A673 (cell line): ENCODE data around the gene TMEM178B. TPM values are rescaled to one million over a fixed set of nuclear protein-coding genes. Genes with fewer than 3 reads are reported as not detected.

Experiments
- BruUV-seq: library from RNA; stranded (reverse); fragments of 400-500 nt; replicated peaks from 2 replicates; lab custom pipeline; 2021; lab: Mats Ljungman, UMichigan
- CTCF ChIA-PET: fragments of 300-600 bp; sonication (Branson Sonifier 250); formaldehyde crosslinking; loops from one replicate; lab custom pipeline; 2022; ENCODE audit warnings: antibody characterized with exemption; lab: Charles Lee
- POLR2A ChIA-PET: fragments of 300-600 bp; sonication (Branson Sonifier 250); formaldehyde crosslinking; loops from one replicate; lab custom pipeline; 2022; ENCODE audit warnings: antibody characterized with exemption; ENCODE audit not compliant: low non-redundant PET; lab: Charles Lee
- DNase-seq: peaks from one replicate; pipeline ENCODE4 v3.0.0-alpha.2; 2015; ENCODE audit warnings: low spot score
- H3K27ac ChIP-seq: fragments of 200-600 bp; sonication (generic); 2 replicates; pipeline ENCODE4 v1.5.1; 2016; ENCODE audit warnings: mixed run types, low read depth, mild to moderate bottlenecking, mixed read lengths, antibody characterized with exemption, low read length; ENCODE audit not compliant: poor library complexity, severe bottlenecking
- H3K27me3 ChIP-seq: fragments of 200-600 bp; sonication (generic); replicated peaks from 2 replicates; pipeline ENCODE4 v1.6.1; 2017; ENCODE audit warnings: mixed run types, low read depth, mild to moderate bottlenecking, mixed read lengths, antibody characterized with exemption, low read length; ENCODE audit not compliant: insufficient read depth, poor library complexity
- H3K36me3 ChIP-seq: fragments of 200-600 bp; sonication (generic); 2 replicates; pipeline ENCODE4 v1.6.1; 2016; ENCODE audit warnings: mixed run types, mild to moderate bottlenecking, mixed read lengths, antibody characterized with exemption, low read length; ENCODE audit not compliant: insufficient read depth, poor library complexity, severe bottlenecking
- H3K4me1 ChIP-seq: fragments of 200-600 bp; sonication (generic); 2 replicates; pipeline ENCODE4 v1.6.1; 2017; ENCODE audit warnings: mixed run types, mild to moderate bottlenecking, mixed read lengths, antibody characterized with exemption, low read length; ENCODE audit not compliant: insufficient read depth, poor library complexity, severe bottlenecking
- H3K4me3 ChIP-seq: fragments of 200-600 bp; sonication (generic); 2 replicates; pipeline ENCODE4 v1.5.1; 2016; ENCODE audit warnings: low read depth, mixed run types, mild to moderate bottlenecking, mixed read lengths, low read length; ENCODE audit not compliant: poor library complexity, severe bottlenecking
- H3K9me3 ChIP-seq: fragments of 200-600 bp; sonication (generic); 2 replicates; pipeline ENCODE4 v1.6.1; 2016; ENCODE audit warnings: mixed run types, low read depth, mild to moderate bottlenecking, mixed read lengths, antibody characterized with exemption, low read length; ENCODE audit not compliant: poor library complexity, severe bottlenecking
- CTCF ChIP-seq: fragments of 300-800, 200-600 bp; sonication (generic); conservative IDR thresholded peaks from 2 replicates; pipeline ENCODE4 v1.5.1; 2017; ENCODE audit warnings: low read depth, mild to moderate bottlenecking, antibody characterized with exemption, low read length, moderate library complexity, mixed read lengths
- EZH2 ChIP-seq: fragments of 200-600 bp; sonication (generic); IDR thresholded peaks from 2 replicates; pipeline ENCODE4 v1.6.1; 2017; ENCODE audit warnings: borderline replicate concordance, low read depth, mild to moderate bottlenecking, mixed read lengths, antibody characterized with exemption, low read length; ENCODE audit not compliant: poor library complexity, severe bottlenecking
- intact Hi-C: fragments of 100-400 bp; cut with micrococcal nuclease; formaldehyde crosslinking; loops from one replicate; pipeline ENCODE4 v1.10.0; 2022; ENCODE audit not compliant: unreplicated experiment
- total RNA-seq: library from RNA; stranded (reverse); gene quantifications from 2 replicates; pipeline ENCODE4 v1.2.3, GENCODE V29; 2021

Gene TMEM178B
- total RNA-seq, 1 experiment from 2014 or later: 2.8 TPM

GRCh38 chr7:141486959-141487358 is 413.1 kb downstream of the TMEM178B start:
- intact Hi-C loops: no loop called here

GRCh38 chr7:141490474-141490873 is 416.6 kb downstream of the TMEM178B start:
- POLR2A ChIA-PET: no interaction called here
- H3K4me3 ChIP-seq: no peak overlapping the region
- DNase-seq: no peak

More at GRCh38 chr7:141486959-141487358, 413.1 kb downstream of the TMEM178B start:
- H3K27ac ChIP-seq: no peak overlapping the region
- no peaks in the 10 kb centered on the region for H3K36me3 ChIP-seq
- POLR2A ChIA-PET: no interaction called here
- CTCF ChIA-PET: no interaction called here
- DNase-seq: no peak
- no peaks in the 10 kb centered on the region for H3K4me1 ChIP-seq
- H3K27me3 ChIP-seq: no peaks in the 10 kb centered on the region
- no peak overlapping the region for H3K4me3 ChIP-seq
- TF ChIP-seq CTCF (no peak), EZH2 (no peak)
- no TSS peak for BruUV-seq
- no peaks in the 10 kb centered on the region for H3K9me3 ChIP-seq

GRCh38 chr7:141495057-141495456 is 421.2 kb downstream of the TMEM178B start:
- intact Hi-C loops: no loop called here
- BruUV-seq: no TSS peak

More at GRCh38 chr7:141490474-141490873, 416.6 kb downstream of the TMEM178B start:
- Histone ChIP-seq H3K36me3 (no peaks in the 10 kb centered on the region), H3K9me3 (no peaks in the 10 kb centered on the region), H3K27me3 (no peaks in the 10 kb centered on the region), H3K27ac (no peak overlapping the region), H3K4me1 (no peaks in the 10 kb centered on the region)
- intact Hi-C loops: no loop called here
- CTCF ChIA-PET: no interaction called here
- TF ChIP-seq CTCF: no peak
- TF ChIP-seq EZH2: no peak
- BruUV-seq: no TSS peak

More at GRCh38 chr7:141495057-141495456, 421.2 kb downstream of the TMEM178B start:
- no peaks in the 10 kb centered on the region for H3K4me1 ChIP-seq
- H3K4me3 ChIP-seq: no peak overlapping the region
- no peaks in the 10 kb centered on the region for H3K27me3 ChIP-seq
- ChIA-PET CTCF (no interaction called here), POLR2A (no interaction called here)
- H3K27ac ChIP-seq: no peak overlapping the region
- TF ChIP-seq EZH2 (no peak), CTCF (no peak)
- no peaks in the 10 kb centered on the region for H3K9me3 ChIP-seq
- H3K36me3 ChIP-seq: no peaks in the 10 kb centered on the region
- DNase-seq: no peak
